Measurements from ENCODE around the gene ANKRD10.

The ANKRD10 gene

DNA sequence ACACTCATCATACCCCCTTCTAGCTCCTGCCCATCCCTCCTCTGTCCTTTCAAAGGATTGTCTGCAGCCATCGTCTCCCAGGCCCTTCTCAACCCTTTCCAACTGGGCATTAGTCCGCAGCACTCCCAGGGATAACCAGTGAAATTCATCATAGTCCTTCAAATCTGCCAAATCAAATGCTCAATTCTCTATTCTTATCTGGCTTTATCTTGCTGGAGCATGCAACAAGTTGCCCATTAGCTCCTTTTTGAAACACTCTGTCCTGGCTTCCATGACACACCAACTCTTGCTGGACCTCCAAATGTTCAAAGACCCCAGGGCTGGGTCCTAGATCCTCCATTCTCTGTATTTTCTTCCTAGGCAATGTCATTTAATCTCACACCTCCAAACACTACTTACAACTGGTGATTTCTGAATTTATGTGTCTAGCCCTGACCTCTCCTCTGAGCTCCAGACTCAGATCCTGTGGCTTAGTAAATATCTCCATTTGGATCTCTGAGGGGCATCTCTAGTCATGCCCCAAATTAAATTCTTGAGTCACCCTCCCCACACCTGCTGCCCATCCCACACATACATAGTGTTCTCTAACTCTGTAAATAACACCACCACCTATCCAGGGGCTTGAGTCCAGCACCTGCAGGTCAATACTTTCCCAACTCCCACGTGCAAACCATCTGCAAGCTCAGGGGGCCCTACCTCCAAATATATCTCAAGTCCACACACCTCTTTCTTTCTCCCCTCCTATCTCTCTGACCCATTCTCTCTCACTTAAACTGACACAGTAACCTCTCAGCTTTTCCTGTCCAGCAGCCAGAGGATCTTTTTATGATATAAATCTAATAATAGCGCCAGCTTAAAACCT is 9.1 kb upstream of the ANKRD10 start:
- ATAC-seq (ENCODE audit: low read depth) = no peak
- DNase-seq (ENCODE audit: low spot score) = no peak
- TF ChIP-seq, protein P1, sequence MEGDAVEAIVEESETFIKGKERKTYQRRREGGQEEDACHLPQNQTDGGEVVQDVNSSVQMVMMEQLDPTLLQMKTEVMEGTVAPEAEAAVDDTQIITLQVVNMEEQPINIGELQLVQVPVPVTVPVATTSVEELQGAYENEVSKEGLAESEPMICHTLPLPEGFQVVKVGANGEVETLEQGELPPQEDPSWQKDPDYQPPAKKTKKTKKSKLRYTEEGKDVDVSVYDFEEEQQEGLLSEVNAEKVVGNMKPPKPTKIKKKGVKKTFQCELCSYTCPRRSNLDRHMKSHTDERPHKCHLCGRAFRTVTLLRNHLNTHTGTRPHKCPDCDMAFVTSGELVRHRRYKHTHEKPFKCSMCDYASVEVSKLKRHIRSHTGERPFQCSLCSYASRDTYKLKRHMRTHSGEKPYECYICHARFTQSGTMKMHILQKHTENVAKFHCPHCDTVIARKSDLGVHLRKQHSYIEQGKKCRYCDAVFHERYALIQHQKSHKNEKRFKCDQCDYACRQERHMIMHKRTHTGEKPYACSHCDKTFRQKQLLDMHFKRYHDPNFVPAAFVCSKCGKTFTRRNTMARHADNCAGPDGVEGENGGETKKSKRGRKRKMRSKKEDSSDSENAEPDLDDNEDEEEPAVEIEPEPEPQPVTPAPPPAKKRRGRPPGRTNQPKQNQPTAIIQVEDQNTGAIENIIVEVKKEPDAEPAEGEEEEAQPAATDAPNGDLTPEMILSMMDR (IDR thresholded peaks at IDR 0.05; ENCODE audit: poor library complexity, severe bottlenecking) = no peak
- Histone ChIP-seq H3K27ac (ENCODE audit: poor library complexity, severe bottlenecking) (no peak overlapping the region), H3K9me3 (ENCODE audit: severe bottlenecking) (no peaks in the 10 kb centered on the region), H3K4me1 (ENCODE audit: insufficient read depth, poor library complexity, severe bottlenecking) (no peaks in the 10 kb centered on the region), H3K36me3 (ENCODE audit: low read depth) (no peaks in the 10 kb centered on the region), H3K4me3 (ENCODE audit: severe bottlenecking) (no peak overlapping the region), H3K27me3 (ENCODE audit: insufficient read depth, poor library complexity, severe bottlenecking) (no peaks in the 10 kb centered on the region)

DNA sequence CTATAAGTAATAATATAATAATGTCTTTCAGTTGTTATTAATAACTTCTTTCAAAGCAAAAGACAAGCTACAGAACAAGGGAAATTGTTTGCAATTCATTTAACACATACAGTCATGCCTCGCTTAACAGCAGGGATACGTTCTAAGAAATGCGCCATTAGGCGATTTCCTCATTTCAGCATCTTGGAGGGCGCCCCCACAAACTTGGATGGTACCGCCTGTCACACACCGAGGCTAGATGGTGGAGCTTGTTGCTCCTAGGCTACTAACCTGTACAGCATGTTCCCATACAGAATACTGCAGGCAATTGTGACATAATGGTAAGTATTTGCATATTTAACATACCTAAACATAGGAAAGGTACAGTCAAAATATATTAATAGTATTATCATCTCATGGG is 8.2 kb upstream of the ANKRD10 start:
- no peak overlapping the region for H3K27ac ChIP-seq (ENCODE audit: poor library complexity, severe bottlenecking)
- no peaks in the 10 kb centered on the region for H3K9me3 ChIP-seq (ENCODE audit: severe bottlenecking)
- TF ChIP-seq, protein P1 (IDR thresholded peaks at IDR 0.05; ENCODE audit: poor library complexity, severe bottlenecking) = no peak
- no peaks in the 10 kb centered on the region for H3K27me3 ChIP-seq (ENCODE audit: insufficient read depth, poor library complexity, severe bottlenecking)
- H3K36me3 ChIP-seq (ENCODE audit: low read depth) = no peaks in the 10 kb centered on the region
- ATAC-seq (ENCODE audit: low read depth) = no peak
- no peak for DNase-seq (ENCODE audit: low spot score)
- H3K4me1 ChIP-seq (ENCODE audit: insufficient read depth, poor library complexity, severe bottlenecking) = no peaks in the 10 kb centered on the region
- no peak overlapping the region for H3K4me3 ChIP-seq (ENCODE audit: severe bottlenecking)

DNA sequence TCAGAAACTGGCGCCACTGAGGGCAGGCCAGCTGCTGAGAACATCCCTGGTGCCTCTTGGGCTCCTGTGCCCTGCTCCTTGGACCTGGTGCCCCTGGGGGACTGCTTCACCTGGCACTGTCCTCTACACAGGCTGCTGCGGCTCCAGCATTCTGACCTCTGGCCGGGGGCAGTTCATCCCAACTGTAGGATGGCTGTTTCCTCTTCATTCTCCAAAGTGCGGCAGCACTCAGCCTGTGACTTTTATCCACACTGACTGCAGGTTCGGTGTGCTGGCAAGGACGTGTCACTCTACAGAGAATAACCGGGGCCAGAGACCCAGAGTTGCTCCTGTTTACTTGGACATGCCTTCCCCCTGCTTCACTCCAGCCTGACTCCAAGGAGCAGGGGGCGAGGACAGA is 7.6 kb upstream of the ANKRD10 start:
- Histone ChIP-seq H3K4me3 (ENCODE audit: severe bottlenecking) (no peak overlapping the region), H3K9me3 (ENCODE audit: severe bottlenecking) (no peaks in the 10 kb centered on the region), H3K27ac (ENCODE audit: poor library complexity, severe bottlenecking) (no peak overlapping the region), H3K27me3 (ENCODE audit: insufficient read depth, poor library complexity, severe bottlenecking) (no peaks in the 10 kb centered on the region), H3K36me3 (ENCODE audit: low read depth) (no peaks in the 10 kb centered on the region), H3K4me1 (ENCODE audit: insufficient read depth, poor library complexity, severe bottlenecking) (no peaks in the 10 kb centered on the region)
- ATAC-seq (ENCODE audit: low read depth) (no peak), DNase-seq (ENCODE audit: low spot score) (no peak)
- TF ChIP-seq, protein P1 (IDR thresholded peaks at IDR 0.05; ENCODE audit: poor library complexity, severe bottlenecking) = no peak

DNA sequence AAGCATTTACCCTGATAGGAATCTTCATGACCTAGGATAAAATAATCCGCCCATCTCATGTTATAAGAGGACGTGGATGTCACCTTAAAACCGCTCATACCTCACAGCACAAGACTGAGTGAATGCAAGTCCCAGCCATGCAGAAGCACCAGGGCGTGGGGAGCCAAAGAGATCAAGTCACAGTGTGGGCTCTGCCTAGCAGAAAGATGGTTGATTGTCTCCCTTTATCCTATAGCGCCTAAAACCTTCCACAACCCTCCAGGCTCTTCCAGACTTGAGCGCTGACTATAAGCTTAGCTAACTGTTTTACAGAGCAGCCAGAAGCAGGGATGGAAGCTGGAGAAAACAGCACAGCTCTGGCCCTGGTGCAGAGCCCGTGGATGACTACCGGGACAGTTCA is 6.8 kb upstream of the ANKRD10 start:
- TF ChIP-seq, protein P1 (IDR thresholded peaks at IDR 0.05; ENCODE audit: poor library complexity, severe bottlenecking) = no peak
- Histone ChIP-seq H3K4me3 (ENCODE audit: severe bottlenecking) (no peak overlapping the region), H3K9me3 (ENCODE audit: severe bottlenecking) (no peaks in the 10 kb centered on the region), H3K4me1 (ENCODE audit: insufficient read depth, poor library complexity, severe bottlenecking) (peaks cover under 1% of the 10 kb centered on the region), H3K27ac (ENCODE audit: poor library complexity, severe bottlenecking) (no peak overlapping the region), H3K27me3 (ENCODE audit: insufficient read depth, poor library complexity, severe bottlenecking) (no peaks in the 10 kb centered on the region), H3K36me3 (ENCODE audit: low read depth) (no peaks in the 10 kb centered on the region)
- DNase-seq (ENCODE audit: low spot score) = no peak
- ATAC-seq (ENCODE audit: low read depth) = no peak

DNA sequence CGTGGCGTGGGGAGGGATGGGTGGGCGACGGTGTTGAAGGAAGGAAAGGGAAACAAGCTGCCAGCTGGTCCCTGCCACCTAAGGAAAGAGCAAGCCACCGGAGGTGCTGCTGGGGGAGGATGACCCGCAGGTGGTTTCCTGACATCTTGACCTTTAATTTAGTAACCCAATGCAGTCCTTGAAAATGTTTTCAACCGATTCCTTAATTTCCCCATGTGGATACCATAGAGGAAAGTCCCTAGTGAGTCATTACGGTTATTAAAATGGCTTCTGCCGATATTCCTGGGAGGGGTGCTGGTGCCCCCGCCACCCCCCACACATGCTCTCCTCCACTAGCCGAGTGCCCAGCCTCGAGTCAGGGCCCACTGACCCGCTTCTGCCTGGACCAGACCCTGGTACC is 6.3 kb upstream of the ANKRD10 start:
- H3K36me3 ChIP-seq (ENCODE audit: low read depth) = no peaks in the 10 kb centered on the region
- no peak overlapping the region for H3K27ac ChIP-seq (ENCODE audit: poor library complexity, severe bottlenecking)
- H3K27me3 ChIP-seq (ENCODE audit: insufficient read depth, poor library complexity, severe bottlenecking) = no peaks in the 10 kb centered on the region
- no peak overlapping the region for H3K4me3 ChIP-seq (ENCODE audit: severe bottlenecking)
- TF ChIP-seq, protein P1 (IDR thresholded peaks at IDR 0.05; ENCODE audit: poor library complexity, severe bottlenecking) = no peak
- peaks cover 6% of the 10 kb centered on the region for H3K4me1 ChIP-seq (ENCODE audit: insufficient read depth, poor library complexity, severe bottlenecking)
- DNase-seq (ENCODE audit: low spot score) (no peak), ATAC-seq (ENCODE audit: low read depth) (no peak)
- H3K9me3 ChIP-seq (ENCODE audit: severe bottlenecking) = no peaks in the 10 kb centered on the region

All from RWPE2 (cell line).